SKM-1 treated with dmso at 0.1 percent for 144 hours (cell line): ENCODE measurements around the gene MDP1.
"Not testable (repeated sequence)": the region's sequence is repeated elsewhere in the genome, so short reads cannot be mapped to it uniquely, and the experiment has no call there.

ENCODE experiments used
- DNase-seq: peaks from one replicate; lab custom pipeline; 2025; ENCODE audit not compliant: unreplicated experiment; lab: John Stamatoyannopoulos, UW

MDP1 gene

DNA sequence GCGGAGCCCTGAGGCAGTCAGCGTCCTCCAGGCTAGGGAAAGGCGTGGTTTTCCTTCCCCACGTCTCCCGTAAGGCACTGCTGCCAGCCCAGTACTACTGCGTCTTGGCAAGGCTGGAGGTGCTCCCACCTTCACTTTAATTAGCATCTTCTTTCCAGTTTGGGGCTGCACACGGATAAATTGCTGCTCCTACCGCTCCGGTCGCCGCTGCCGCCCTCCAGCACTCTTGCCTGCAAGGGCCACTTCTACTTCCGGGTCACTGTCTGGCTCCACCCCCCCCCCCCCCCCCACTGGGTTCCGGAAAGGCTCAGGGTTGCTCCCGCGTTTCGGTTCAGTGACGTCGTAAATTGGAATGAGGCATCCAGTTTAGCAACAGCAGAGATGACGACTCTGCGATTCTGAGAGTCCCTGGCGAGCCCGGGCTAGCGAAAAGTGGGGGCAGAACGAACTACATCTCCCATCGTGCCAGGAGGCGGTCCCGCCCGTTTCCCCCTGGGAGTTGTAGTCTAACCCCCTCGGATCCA is 16.3 kb upstream of the MDP1 start, which contains the start of gene NEDD8:
TSS of gene NEDD8 (minus strand) at position 247 of the 524 bp plus-strand sequence. CDS start at position 147, 100 bp downstream.
- peak; percentile 55 for DNase-seq

DNA sequence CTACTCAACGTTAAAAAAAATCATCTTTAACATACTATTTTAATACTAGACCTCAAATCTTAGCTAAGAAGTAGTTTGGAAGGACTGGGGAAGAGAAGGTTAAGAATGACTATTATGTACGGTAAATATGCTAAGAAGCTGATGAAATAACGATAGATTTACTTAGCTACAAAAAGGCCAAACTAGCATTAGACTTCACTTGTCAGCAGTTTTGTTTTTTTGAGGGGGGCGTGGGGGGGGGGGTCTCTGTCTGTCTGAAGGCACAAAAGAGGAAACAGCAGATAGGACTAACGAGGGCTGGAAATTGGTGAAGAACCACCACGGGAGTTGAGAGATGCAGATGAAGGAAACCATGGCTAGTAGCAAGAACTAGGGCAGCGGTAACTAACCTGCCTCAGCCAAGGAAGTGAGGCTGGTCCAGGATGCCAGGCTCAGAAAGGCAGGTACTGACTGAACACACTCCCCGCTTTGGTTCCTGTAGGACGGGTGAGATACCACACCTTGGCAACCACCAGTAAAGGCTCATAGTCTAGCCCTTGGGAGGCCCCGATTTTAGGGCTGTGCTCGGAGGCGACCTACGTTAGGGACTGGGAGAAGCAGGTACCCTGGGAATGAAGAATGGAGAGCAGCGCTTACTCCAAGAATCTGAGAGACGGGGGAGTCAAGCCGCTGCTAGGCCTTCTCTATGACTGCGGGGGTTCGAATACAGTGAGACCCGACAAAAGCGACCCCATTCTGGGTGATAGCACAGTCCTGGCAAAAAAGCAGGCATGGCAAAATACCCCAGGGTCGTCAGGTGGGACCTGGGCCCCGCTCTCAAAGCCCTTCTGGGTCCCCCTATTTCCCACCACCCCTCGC is 15.6 kb upstream of the MDP1 start:
- DNase-seq, result no peak

DNA sequence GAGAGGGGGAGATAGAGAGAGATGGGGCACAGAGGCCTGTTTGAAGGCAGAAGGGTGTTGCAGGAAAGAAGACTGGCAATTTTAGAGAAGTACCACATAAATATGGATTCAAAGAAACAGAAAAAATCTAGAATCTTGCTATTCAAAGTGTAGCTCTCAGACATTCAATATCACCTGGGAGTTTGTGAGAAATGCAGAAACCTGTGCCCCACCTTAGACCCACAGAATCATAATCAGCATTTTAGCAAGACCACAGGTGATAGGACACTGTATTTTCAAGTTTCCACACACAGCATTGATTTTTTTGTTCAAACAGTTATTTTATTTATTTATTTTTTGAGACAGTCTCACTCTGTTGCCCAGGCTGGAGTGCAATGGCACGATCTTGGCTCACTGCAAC is 13.0 kb upstream of the MDP1 start:
- no peak for DNase-seq

DNA sequence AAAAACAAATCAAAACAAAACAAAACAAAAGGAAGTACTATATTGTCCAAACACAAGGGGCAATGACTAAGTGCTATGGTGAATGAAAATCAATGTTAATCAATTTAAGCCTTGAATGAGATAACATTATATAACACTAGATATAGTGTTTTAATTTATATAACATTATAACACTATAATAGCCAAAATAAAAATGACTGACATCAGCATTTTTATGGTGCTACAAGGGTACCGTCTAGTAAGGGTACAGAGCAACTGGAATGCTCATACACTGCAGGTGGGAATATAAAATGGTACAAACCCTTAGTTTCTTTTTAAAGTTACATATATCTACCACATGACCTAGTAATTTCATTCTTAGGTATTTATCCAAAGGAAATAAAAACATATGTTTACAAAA is 10.6 kb upstream of the MDP1 start:
- DNase-seq, result no peak

DNA sequence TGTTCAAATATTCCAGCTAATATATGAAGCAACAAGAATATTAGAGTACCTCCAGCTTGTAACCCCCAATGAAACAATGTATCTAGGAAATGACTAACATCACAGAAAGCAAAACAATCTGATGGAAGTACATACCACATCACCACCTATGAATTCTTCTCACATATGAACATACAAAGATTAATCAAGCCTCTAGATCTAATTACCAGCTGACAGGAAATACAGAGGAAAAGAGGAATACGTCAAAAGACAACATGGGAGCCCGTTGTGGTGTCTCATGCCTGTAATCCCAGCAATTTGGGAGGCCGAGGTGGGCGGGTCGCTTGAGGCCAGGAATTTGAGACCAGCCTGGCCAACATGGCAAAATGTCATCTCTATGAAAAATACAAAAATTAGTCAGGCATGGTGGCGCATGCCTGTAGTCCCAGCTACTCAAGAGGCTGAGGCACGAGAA is 8.8 kb upstream of the MDP1 start:
- no peak for DNase-seq

DNA sequence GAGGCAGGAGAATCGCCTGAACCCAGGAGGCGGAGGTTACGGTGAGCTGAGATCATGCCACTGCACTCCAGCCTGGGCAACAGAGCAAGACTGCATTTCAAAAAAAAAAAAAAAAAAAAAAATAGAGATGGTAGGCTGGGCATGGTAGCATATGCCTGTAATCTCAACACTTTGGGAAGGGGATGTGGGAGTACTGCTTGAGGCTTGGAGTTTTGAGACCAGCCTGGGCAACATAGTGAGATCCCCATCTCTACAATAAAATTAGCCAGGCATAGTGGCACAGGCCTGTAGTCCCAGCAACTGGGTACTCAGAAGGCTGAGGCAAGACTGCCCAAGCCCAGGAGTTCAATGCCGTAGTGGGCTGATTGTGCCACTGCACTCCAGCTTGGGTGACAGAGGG is 7.1 kb upstream of the MDP1 start:
- not testable (repeated sequence) for DNase-seq

DNA sequence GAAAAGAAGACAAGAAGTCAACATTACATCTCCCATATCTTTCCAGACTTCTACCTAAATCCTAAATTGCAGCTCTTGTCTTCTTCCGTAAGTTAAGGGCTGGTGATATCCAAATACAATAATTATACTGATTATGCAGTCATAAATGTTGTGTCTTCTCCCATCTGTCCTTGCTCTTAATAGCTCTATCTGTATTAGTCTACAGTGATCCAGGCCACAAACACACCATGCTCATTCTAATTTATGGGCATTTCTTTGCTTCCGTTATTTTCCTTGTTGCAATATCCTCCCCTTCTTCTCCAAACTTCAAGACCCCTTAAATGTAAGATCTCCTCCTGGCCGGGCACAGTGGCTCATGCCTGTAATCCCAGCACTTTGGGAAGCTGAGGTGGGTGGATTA is 3.7 kb upstream of the MDP1 start:
- no peak for DNase-seq

DNA sequence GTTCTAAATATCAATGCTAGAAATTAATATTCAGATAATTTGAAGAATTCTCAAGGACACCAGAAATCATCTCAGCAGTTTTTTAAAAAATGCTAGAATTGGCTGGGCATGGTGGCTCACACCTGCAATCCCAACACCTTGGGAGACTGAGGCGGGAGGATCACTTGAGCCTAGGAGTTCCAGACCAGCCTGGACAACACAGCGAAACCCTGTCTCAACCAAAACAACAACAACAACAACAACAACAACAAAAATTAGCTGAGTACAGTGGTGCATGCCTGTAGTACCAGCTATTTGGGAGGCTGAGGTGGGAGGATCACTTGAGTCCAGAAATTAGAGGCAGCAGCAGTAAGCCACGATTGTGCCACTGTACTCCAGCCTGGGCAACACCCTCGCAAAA is 3.2 kb upstream of the MDP1 start:
- no peak for DNase-seq

DNA sequence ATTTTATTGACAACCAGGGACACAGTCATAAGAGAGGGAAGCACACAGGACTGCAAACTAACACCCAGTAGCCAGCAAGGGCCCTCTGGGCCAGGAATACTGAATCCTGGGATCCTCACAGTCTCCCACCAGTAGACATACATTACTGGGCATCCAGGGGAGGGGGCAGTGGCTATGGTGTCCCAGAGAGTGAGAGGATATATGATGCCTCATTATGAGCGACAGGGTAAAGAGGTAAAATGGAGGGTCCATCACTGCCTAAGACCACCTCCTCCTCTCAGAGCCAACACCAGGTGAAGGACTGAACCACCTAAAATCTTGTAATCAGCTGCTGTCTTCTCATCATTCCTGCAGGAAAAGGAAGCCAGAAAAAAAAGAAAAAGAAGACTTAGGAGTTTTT is 1.0 kb upstream of the MDP1 start:
- not testable (repeated sequence) for DNase-seq

DNA sequence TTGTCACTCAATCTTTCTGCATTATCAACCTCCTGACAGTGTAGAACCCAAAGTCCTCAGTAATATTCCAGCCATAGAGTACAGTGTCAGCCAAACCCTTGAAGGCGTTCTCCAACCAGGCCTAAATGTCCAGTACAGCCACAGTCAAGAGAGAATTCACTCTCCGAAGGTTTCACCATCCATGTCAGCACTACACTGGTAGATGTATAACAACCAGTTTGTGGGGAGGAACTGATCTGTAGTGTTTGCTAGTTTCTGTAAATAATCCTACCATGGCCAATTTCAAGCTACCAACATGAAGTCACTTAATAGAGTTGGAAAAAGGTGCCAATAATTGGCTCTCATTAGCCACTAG is 456 bp upstream of the MDP1 start:
- no peak for DNase-seq

DNA sequence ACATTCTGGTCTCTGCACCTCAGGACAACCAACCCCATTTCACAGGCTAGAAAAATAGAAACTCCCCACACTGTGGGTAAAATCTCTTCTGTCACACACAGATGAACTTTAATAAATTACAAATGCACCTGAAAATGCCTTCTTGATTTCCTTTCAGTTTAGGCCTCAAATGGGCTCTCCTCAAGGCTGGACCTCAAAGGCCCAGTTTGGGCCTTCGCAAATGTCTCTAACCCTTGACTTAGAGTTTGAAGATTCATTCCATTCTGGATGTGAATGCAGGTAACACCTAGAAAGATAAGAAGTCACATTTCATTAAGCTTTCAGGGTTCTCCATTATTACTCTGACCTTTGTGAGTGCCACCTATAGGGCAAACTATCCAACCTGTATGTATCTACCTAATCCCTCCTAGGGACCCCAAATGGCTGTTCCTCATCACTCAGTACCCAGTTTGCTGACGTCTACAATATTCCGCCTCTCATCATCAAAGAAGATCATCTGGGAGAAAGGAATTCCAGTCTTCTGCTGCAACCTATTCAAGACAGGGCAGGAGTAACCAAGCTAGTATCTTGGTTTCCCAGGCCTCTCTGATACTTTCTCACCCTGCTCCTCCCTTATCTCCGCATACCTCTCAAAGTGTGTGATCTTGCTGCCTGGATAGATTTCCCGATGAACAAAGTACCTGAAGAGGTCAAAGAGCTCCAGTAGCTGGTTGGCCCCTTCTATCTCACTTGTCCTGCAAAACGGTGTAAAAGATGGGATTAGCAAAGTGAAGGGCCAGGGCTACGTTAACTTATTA is 1.8 kb downstream of the MDP1 start:
- no peak for DNase-seq

DNA sequence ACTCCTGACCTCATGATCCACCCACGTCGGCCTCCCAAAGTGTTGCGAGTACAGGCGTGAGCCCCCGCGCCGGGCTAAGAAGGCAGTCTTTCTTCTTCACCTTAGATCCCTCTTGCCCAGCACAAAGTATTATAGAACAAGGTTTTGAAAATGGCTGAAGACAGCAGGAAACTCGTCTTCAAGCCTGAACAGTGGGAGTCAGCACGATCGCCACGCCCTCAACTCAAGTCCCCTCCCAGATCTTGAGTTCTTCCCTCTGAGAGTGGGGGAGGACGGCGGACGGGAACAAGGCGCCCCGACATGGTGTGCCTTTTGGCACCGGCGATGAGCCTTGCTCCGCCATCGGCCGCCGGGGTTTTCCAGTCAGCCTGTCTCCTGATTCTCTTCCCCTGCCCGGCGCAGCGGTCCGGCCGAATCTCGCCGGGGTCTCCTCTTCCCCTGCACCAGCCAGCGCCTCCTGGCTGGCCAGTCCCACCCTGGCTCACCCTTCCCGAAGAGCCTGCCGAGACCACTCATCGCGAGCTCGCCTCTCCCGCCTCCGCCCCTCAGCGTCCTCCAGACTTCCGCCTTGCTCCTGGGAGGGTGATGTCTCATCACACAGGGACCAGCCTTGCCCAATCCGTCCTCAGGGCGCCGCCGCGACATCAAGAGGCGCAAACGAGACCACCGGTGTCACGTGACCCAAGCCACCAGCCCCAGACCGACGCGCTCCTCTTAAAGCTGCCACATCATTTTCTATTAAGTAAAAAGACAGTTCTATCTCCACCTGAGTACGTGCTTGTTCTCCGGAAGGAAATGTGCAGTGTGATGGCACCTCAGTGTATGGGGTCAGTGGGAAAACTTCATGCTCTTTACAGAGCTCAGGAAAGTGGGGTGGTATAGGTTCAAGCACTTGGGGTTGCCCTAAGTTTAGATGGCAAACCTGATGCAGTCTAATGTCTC is 2.7 kb downstream of the MDP1 start, which contains the start of gene CHMP4A:
TSS of gene CHMP4A (minus strand) at position 565 of the 942 bp plus-strand sequence. CDS start at position 516, 49 bp downstream.
- DNase-seq, result peak; percentile 84

DNA sequence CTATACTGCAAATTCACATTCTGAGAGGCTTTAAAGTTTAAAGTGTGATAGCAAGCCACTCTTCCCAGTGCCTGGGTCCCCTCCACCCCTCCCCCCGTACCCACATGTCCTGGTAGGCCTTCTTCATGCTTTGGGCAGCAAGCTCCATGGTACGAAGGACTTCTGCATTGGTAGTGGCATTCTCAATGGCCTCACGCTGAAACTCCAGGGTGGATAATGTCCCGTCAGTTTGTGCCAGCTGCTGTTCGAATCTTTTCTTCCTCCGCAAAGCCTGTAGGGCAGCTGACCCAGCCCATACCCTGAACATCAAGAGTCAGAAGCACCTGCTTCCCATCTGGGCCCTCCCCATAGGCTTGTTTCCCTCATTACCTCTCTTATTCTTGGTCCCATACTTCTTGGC is 4.6 kb downstream of the MDP1 start:
- DNase-seq, result no peak

DNA sequence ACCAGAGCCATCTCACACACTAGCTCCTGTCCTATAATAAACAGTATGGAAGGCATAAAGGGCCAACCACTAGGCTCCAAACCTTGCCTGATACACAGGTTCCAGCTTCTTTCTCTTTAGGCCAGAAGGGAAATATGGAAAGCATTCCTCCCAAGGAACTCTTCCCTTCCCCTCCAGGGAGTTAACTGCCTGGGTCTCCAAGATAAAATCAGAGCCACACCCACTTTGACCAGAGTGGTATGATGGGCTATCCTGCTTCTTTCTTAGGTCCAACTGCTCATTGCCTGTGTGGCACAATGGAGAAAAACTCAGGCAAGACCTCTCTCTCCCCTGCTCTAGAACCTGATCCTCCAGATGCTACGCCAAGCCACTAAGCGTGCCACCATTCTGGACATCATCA is 8.2 kb downstream of the MDP1 start:
- DNase-seq, result no peak

DNA sequence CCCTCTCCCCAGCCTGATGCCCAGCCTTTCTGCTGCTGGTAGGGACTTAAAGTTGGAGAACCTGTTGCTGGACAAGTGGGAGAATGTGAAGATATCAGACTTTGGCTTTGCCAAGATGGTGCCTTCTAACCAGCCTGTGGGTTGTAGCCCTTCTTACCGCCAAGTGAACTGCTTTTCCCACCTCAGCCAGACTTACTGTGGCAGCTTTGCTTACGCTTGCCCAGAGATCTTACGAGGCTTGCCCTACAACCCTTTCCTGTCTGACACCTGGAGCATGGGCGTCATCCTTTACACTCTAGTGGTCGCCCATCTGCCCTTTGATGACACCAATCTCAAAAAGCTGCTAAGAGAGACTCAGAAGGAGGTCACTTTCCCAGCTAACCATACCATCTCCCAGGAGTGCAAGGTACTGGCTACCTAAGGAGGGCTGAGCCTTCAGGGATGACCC is 8.7 kb downstream of the MDP1 start:
- DNase-seq, result no peak

DNA sequence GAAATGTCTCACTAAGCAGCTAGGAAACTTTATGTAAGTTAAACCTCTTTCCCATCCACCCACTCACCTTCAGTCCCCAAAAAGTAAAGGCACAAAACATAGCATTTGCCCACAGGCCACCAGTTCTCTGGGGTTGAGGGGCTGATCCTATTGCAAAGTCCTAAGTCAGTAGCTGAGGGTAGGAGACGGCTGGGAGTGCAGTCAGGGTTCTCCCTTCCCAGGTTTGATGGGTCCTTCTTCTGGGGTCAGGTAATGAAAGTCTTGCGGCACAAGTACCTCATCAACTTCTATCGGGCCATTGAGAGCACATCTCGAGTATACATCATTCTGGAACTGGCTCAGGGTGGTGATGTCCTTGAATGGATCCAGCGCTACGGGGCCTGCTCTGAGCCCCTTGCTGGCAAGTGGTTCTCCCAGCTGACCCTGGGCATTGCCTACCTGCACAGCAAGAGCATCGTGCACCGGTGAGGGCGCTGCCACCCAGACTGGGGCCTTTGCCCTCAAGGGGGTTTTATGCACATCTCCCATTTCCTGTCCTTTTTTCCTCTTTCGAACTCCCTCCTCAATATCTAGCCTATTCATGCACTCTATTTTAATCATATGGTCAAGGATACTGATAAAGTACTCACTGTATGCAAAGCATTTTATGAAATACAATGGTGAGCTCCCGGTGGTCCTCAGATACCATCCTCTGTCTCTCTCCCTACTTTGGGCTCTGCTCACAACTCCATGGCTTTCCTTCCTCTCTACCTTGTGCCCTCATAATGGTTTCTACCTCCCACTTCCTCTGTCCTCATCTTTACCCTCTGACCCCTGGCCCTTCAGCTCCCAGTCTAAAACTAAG is 9.4 kb downstream of the MDP1 start:
- DNase-seq, result no peak

DNA sequence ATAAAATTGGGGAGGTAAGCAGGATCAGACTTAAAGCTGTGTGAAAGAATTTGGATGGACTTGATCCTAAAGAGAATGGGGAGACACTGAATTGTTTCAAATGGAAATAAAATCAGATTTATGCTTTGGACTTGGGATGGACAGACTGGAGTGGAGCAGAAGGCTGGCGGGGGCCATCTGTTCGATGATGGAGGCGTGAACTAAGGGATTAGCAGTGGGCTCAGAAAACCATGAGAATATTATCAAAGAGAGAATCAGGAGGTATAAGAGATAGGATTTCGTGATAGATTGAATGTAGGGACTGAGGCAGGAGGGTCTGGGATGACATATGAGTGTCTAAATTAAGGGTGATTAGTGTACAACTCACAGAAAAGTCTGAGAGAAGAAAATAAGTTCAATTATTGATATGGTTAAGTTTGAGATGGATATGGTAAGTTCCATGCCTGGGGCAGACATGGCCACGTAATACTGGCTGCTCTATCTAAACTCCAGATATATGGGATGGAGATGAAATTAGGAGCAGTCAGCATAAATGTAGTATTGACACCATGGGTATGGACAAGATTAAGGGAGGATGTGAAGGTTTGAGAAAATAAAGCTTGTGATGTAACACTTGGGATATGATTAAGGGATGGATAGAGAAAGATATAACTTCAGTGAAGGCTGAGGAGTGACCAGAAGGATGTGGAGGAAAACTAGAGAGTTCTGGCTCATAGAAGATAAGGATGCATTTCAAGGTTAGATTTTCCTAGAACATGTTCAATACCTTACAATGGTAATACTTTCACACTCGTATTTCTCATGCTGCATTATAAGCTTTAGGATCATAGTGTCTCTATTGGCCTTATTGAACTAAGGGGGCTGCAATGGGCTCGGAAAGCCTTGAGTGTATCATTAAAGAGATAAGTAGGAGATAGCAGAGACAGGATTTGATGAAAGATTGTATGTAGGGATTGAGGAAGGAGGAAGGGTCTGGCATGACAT is 11.4 kb downstream of the MDP1 start:
- no peak for DNase-seq

DNA sequence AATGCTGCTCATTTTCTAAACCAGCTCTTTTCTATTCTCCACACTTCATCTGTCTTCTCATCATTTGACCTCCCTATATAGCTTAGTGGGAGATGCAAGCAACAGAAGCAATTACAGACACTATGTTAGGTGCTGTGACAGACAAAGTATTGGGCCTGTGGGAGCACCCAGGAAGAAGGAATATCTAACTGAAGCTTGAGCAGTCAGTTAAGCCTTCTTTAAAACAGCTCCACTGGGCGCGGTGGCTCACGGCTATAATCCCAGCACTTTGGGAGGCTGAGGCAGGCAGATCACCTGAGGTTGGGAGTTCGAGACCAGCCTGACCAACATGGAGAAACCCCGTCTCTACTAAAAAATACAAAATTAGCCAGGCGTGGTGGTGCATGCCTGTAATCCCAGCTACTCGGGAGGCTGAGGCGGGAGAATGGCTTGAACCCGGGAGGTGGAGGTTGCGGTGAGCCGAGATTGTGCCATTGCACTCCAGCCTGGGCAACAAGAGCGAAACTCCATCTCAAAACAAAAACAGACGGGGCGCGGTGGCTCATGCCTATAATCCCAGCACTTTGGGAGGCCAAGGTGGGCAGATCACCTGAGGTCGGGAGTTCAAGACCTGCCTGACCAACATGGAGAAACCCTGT is 12.5 kb downstream of the MDP1 start:
- not testable (repeated sequence) for DNase-seq
